GM18526 (cell line): Measurements from ENCODE around the gene GRAP2.

Experiments used
- POLR2A ChIP-seq: IDR thresholded peaks from 3 replicates; pipeline ENCODE4 v1.6.1; 2011; ENCODE audit not compliant: insufficient read length; ENCODE audit errors: extremely low read depth

Gene GRAP2

GRCh38 chr22:39896313-39896996, 4.4 kb upstream of the GRAP2 start:
- TF ChIP-seq POLR2A = no peak

DNA sequence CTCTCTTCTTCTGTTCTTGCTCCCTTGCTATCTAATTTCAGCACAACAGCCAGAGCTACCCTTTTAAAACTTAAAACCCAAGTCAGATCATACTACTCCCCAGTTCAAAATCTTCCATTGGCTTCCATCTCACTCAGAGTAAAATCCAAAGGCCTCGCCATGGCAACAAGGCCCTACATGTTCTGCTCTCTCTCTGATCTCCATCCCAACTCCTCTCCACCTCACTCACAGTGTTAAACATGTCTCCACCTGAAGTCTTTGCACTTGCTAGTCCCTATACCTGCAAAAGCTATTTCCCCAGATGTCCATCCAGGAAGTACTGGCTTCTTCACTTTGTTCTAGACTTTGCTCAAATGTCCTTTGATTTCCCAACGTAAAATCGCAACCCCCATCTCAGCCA, 3.0 kb upstream of the GRAP2 start:
- TF ChIP-seq POLR2A = no peak

DNA sequence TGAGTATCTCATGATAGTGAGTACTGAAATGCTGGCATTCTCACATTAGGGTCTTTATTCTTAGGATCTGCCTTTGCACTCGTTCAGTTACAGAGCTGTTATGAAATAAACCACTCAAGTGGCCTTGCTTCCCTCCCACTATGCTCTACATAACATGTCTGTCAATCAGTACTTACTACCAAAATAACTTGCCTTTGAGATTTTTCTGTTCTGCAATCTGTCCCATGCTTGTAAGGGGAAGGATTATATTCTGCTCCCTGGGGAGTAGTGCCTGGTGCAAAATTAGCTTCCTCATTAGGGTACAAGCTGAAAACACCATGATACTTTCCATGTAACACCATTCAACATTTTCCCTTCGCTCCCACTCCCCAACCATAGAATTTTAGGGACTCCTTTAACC, 1.9 kb upstream of the GRAP2 start:
- no peak for TF ChIP-seq POLR2A

GRCh38 chr22:39901565-39902146, 772 bp downstream of the GRAP2 start:
- TF ChIP-seq POLR2A = no peak

- no peak for TF ChIP-seq POLR2A
Measured at GRCh38 chr22:39904862-39905261, 4.0 kb downstream of the GRAP2 start.

- TF ChIP-seq POLR2A = no peak
Measured at GRCh38 chr22:39905687-39906086, 4.8 kb downstream of the GRAP2 start.

- no peak for TF ChIP-seq POLR2A
Measured at GRCh38 chr22:39906207-39906606, 5.3 kb downstream of the GRAP2 start.

GRCh38 chr22:39907047-39907446, 6.2 kb downstream of the GRAP2 start:
- no peak for TF ChIP-seq POLR2A

DNA sequence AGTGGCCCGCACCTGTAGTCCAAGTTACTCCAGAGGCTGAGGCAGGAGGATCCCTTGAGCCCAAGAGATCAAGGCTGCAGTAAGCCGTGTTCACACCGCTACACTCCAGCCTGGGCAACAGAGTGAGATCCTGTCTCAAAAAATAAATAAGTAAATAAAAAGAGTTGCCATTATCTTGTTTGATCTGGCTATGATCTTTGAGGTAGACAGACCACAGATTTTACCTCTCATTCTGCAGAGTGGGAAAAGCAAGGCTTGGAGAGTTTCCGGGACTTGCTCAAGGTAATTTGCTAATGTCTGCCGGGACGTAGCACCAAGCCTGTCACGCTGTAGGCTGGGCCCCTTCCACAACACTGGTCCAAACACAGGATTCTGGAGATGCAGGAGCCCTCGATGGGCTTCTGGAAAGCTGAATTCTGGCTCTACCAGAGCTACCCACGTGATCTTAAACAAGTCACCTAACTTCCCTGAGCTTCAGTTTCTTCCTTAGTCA, 6.8 kb downstream of the GRAP2 start:
- no peak for TF ChIP-seq POLR2A

DNA sequence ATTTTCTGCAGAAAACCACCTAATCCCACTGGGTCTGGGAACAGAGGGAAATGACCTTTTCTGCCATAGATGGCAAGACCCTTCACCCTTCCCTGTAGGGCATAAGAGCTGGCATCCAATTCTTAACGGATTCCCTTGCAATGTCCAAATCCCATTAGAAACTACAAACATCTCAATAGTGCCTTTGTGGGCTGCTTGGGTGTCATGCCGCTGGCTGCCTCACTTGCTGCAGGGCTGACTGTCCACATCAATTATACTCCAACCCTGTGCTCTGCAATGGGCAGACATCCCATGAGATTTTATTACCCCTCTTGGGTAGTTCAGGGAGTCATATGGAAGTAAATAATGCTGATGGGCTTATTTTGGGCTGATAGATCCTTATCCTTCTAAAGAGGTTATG, 7.3 kb downstream of the GRAP2 start:
- TF ChIP-seq POLR2A = no peak

GRCh38 chr22:39908737-39909136, 7.9 kb downstream of the GRAP2 start:
- TF ChIP-seq POLR2A = no peak

GRCh38 chr22:39910876-39911613, 10.2 kb downstream of the GRAP2 start:
- no peak for TF ChIP-seq POLR2A

- no peak for TF ChIP-seq POLR2A
Measured at GRCh38 chr22:39913321-39913720, 12.4 kb downstream of the GRAP2 start.

- no peak for TF ChIP-seq POLR2A
Measured at GRCh38 chr22:39913886-39914285, 13.0 kb downstream of the GRAP2 start.

GRCh38 chr22:39914584-39914983, 13.7 kb downstream of the GRAP2 start:
- no peak for TF ChIP-seq POLR2A

GRCh38 chr22:39915295-39915726, 14.4 kb downstream of the GRAP2 start:
- no peak for TF ChIP-seq POLR2A
